ENCODE data around the gene ZNF425. TPM values are rescaled to one million over a fixed set of nuclear protein-coding genes. Genes with fewer than 3 reads are reported as not detected.

ZNF425 gene
- total and polyA plus RNA-seq, 9 of the 15 experiments (the other 6 are each of a cell fraction or from before 2014, with no cell fraction given) = 0.03 to 0.89 (median 0.54) TPM

- TF ChIP-seq ZBTB11 (CRISPR knock-in tag; IDR thresholded peaks at IDR 0.05) (peak; percentile 68 to 88 (median 84)), STAT5B (CRISPR knock-in tag; IDR thresholded peaks at IDR 0.05) (no peak), ZNF217 (CRISPR knock-in tag; IDR thresholded peaks at IDR 0.05) (no peak), CCAR2 (IDR thresholded peaks at IDR 0.05; ENCODE audit: low read depth, low read length) (no peak), ZNF551 (CRISPR knock-in tag; IDR thresholded peaks at IDR 0.05) (no peak), TAF7 (tag; IDR thresholded peaks at IDR 0.05) (peak; percentile 55; the same call in 1 of the 2 replicates), RCOR1 (IDR thresholded peaks at IDR 0.05; ENCODE audit: borderline replicate concordance in 1 of 2, low read depth in 2 of 2, low read length in 2 of 2) (no peak), NR0B1 (IDR thresholded peaks at IDR 0.05; ENCODE audit: partially characterized antibody) (no peak), E2F1 (CRISPR knock-in tag; IDR thresholded peaks at IDR 0.05) (no peak), TCF7L2 (IDR thresholded peaks at IDR 0.05; ENCODE audit: low read depth, low read length) (no peak), ATF3 (IDR thresholded peaks at IDR 0.05) (no peak), ATF3 (CRISPR knock-in tag; conservative IDR thresholded peaks at IDR 0.05) (no peak), ATF1 (CRISPR knock-in tag; IDR thresholded peaks at IDR 0.05) (no peak), ATF1 (tag; IDR thresholded peaks at IDR 0.05) (no peak; the same call in 1 of the 2 replicates), EGR1 (conservative IDR thresholded peaks at IDR 0.05) (peak; percentile 93), MCM7 (IDR thresholded peaks at IDR 0.05) (no peak; a peak in 1 of 4 replicates), CC2D1A (IDR thresholded peaks at IDR 0.05) (0 out of 2 replicates have a peak, but pooled peaks have one; percentile 21), HNRNPL (IDR thresholded peaks at IDR 0.05; ENCODE audit: low read depth, low read length) (no peak), LARP7 (IDR thresholded peaks at IDR 0.05) (no peak), NFXL1 (CRISPR knock-in tag; IDR thresholded peaks at IDR 0.05) (no peak)
Observed at GRCh38 chr7:149126662-149127266, 640 bp upstream of the ZNF425 start (continued).

All from K562 (cell line).